SK-MEL-5 (cell line): ENCODE results near the gene ATP2B3. TPM values are rescaled to one million over a fixed set of nuclear protein-coding genes. Genes with fewer than 3 reads are reported as not detected.
A peak's percentile ranks its signal among the peaks of the same experiment; 100 is the strongest.

ENCODE experiments used
- DNase-seq: peaks from one replicate; pipeline ENCODE4 v3.0.0-alpha.2; 2016; ENCODE audit warnings: low read depth, low spot score
- in situ Hi-C: cut with HindIII; loops from 2 replicates; pipeline ENCODE4 v1.10.0; 2016; ENCODE audit warnings: low sequenced_read_pairs, high pct_unique_total_duplicates, low pct_unique_long_range_greater_than_20kb
- total RNA-seq: library from RNA; depleted of rRNA; stranded (reverse); fragments of >200 nt; shearing (Covaris generic); gene quantifications from 2 replicates; pipeline ENCODE4 v1.2.3, GENCODE V29; 2014

Gene ATP2B3
- total RNA-seq, 1 experiment from 2014 or later, result 0.05 TPM

DNA sequence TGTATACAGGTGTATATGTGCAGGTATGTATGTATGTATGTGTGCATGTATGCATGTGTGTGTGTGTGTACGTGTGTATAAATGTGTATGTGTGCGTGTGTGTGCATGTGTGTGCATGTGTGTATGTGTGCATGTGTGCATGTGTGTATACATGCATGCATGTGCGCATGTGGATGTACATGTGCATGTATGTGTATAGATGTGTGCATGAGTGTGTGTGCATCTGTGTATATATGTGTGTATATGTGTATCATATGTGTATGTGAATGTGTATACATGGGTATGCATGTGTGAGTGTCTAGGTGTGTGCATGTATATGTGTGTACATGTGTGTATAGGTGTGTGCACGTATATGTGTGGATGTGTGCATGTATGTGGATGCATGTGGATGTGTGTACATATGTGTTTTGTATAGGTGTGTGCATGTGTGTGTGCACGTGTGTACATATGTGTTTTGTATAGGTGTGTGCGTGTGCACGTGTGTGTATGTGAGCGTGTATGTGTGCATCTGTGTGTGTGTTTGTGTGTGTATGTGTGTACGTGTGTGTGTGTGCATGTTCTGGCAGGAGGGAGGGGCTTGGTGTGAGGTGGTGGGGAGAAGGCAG, 16.7 kb upstream of the ATP2B3 start:
- in situ Hi-C loops, result no loop called here
- DNase-seq, result no peak

GRCh38 chrX:153501530-153501929, 15.9 kb upstream of the ATP2B3 start:
- in situ Hi-C loops, result no loop called here
- DNase-seq, result no peak

GRCh38 chrX:153502131-153502530, 15.3 kb upstream of the ATP2B3 start:
- in situ Hi-C loops, result no loop called here
- no peak for DNase-seq

DNA sequence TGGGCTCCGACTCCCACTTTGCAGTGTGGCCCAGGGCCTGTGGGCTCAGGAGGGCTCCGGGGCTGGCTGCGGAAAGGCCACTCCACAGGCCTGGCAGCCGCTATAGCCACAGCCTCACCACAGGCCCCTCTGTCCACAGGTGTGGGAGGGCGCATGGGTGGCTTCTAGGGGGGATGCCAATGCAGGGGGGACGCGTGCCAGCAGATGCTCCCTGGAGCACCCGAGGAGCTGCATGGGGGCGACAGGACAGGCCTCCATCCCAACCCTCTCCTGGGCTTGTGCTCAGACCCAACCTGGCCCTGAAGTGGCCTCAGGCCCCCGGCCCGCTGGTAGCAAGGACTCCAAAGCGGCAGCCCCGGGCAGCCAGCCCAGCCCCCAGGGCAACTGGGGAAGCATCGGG, 14.6 kb upstream of the ATP2B3 start:
- DNase-seq, result no peak
- in situ Hi-C loops, result no loop called here

DNA sequence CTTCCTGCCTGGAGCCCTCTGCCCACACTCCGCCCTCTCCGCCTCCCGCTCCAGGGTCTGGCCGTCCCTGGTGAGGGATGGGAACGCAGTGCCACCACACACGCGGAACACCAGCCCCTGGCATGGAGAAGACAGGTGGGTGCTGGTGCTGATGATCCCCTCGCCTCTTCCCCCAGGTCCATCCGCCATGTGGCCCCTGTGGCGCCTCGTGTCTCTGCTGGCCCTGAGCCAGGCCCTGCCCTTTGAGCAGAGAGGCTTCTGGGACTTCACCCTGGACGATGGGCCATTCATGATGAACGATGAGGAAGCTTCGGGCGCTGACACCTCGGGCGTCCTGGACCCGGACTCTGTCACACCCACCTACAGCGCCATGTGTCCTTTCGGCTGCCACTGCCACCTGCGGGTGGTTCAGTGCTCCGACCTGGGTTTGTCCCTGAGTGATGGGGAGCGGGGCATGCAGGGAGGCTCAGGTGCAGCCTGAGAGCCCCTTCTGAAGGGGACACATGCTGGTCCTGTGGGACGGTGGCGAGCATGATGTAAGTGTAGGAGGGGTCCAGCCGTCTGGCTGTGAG, 12.9 kb upstream of the ATP2B3 start:
- in situ Hi-C loops, result no loop called here
- DNase-seq, result no peak

GRCh38 chrX:153505361-153505760, 12.1 kb upstream of the ATP2B3 start:
- DNase-seq, result no peak
- in situ Hi-C loops, result no loop called here

DNA sequence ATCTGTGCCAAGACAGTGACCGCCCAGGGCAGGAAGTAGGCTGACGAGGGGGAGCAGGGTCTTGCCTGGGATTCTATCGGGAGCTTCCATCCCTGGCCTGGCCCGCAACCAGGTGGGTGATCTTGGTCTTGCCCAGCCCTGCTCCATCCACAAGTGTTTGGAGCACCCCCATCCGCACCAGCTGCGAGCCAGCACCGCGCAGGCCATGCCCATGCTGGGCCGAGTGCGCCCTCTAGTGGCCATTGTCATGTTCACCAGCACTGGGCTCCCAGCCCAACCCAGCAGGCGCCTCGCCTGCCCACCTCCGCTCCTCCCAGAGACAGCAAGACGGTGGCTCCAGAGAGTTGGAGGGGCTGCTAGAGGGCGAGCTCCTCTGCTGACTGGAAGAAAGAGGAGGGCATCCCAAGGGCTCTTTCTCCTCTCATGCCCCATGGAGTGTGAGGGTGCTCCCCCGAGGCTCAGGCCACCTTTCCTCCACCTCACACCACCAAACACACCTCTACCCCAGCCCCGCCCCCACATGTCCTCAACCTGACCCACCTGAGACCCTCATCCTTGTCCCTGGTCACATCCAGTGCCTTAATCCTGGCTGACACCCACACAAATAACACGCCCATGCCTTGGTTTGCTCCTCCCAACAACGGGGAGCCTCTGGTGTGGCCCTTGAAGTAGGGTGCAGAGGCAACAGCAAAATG, 9.8 kb upstream of the ATP2B3 start:
- in situ Hi-C loops, result no loop called here

DNA sequence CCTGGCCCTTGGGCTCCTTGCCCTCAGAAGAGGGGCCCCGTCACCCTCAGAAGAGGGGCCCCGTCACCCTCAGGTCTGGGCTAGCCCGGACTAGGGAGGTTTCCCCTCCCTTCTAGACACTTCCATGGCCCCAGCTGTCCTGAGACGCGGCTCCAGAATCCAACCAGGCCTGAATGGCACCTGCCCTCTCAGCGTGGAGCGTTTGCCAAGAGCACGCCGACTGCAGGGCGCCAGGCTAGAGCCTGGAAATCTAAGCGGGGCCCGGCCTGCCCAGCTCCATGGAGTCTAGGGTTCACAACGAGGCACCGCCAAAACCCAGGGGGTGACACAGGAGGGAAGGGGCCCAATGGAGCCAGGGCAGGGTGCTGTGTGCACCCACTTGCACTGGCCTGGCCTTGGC, 7.8 kb upstream of the ATP2B3 start:
- no peak for DNase-seq
- in situ Hi-C loops, result no loop called here

More for the DNA sequence above, 9.8 kb upstream of the ATP2B3 start:
- DNase-seq, result peak; percentile 69

DNA sequence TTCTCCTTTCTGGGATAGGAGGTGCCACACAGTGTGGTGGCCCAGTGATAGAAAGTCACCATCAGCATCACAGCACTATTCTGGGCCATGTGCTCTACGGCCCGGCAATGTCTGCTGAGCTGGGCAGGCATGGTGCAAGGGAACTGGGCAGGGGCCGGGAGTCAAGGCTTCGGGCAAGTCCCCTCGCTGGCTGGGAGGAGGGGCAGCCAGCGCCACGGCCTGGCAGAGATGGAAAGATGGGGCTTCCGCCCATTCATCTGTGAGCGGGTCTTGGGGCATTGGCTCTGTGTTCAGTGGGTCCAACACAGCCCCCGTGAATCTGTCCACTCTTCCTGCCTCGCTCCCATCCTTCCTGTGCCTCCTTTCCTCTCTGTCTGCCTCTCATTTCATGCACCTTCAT, 7.1 kb upstream of the ATP2B3 start:
- in situ Hi-C loops, result no loop called here

DNA sequence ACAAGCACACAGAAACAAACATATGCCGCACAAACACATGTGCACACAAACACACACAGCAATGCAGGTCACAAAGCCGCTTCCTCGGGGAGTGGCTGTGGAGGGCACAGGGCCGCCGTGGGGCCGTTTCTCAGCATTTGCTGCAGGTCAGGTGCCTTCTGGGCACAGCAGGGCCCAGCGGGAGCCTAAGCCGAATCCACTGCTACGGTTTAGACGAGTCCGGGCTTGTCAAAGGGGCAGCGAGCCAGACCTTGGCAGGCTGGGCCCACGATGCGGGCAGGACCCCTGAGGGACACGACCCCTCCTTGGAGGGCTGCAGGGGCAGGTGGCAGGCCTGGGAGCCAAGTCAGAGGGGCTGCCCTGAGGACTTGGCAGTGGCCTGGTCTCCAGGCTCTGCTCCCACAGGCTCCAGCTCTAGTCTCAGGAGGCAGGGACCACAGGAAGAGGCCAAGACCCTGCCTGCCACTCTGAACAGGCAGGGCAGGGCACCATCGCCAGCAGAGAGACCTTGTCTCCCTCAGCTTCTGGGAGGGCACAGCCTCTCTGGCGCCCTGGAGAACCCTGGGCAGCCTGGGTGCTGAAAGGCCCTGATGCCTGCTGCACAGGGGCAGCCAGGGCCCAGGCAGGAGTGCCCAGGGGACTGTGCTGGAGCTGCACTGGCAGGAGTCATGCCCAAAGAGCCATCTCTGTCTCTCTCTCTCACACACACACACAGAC, 5.5 kb upstream of the ATP2B3 start:
- DNase-seq, result no peak
- in situ Hi-C loops, result no loop called here

More for the DNA sequence above, 7.1 kb upstream of the ATP2B3 start:
- DNase-seq, result no peak

- in situ Hi-C loops, result no loop called here
- DNase-seq, result no peak
Observed at GRCh38 chrX:153512501-153512893, 4.9 kb upstream of the ATP2B3 start.

DNA sequence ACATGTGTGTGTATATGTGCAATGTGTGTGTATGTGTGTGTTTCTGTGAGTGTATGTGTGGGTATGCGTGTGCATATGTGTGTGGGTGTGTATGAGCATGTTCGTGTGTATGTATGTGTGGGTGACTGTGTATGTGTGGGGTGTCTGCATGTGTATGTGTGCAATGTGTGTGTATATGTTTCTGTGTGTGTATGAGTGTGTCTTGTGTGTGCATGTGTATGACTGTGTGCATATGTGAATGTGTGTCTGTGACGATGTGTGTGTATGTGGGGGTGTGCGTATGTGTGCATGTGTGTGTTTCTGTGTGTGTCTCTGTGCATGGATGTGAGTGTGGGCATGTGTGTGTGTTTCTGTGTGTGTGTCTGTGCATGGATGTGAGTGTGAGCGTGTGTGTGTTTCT, 4.2 kb upstream of the ATP2B3 start:
- in situ Hi-C loops, result no loop called here
- DNase-seq, result no peak

DNA sequence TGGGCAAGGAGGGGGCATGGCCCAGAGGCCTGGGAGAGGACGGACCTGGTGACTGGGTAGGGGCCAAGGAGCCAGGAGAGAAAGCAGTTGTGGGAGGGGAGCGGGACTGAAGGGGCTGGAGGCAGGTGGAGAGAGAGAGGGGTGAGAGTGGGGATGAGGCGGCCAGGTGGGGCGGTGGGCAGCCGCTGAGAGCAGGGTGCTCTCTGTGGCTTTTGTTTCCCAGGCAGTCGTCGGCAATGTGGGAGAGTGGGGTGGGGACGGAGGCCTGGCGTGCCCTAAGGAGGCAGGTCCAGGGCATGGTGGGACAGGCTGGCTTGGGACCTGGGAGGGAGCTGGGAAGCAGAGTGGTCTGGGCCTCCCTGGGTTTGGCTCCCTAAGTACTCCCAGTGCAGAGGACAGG, 3.2 kb upstream of the ATP2B3 start:
- in situ Hi-C loops, result no loop called here
- no peak for DNase-seq

GRCh38 chrX:153515435-153515834, 2.0 kb upstream of the ATP2B3 start:
- DNase-seq, result no peak
- in situ Hi-C loops, result no loop called here

GRCh38 chrX:153516073-153516472, 1.4 kb upstream of the ATP2B3 start:
- in situ Hi-C loops, result no loop called here
- DNase-seq, result no peak

- no peak for DNase-seq
- in situ Hi-C loops, result no loop called here
Observed at GRCh38 chrX:153517946-153518834, 748 bp downstream of the ATP2B3 start.

DNA sequence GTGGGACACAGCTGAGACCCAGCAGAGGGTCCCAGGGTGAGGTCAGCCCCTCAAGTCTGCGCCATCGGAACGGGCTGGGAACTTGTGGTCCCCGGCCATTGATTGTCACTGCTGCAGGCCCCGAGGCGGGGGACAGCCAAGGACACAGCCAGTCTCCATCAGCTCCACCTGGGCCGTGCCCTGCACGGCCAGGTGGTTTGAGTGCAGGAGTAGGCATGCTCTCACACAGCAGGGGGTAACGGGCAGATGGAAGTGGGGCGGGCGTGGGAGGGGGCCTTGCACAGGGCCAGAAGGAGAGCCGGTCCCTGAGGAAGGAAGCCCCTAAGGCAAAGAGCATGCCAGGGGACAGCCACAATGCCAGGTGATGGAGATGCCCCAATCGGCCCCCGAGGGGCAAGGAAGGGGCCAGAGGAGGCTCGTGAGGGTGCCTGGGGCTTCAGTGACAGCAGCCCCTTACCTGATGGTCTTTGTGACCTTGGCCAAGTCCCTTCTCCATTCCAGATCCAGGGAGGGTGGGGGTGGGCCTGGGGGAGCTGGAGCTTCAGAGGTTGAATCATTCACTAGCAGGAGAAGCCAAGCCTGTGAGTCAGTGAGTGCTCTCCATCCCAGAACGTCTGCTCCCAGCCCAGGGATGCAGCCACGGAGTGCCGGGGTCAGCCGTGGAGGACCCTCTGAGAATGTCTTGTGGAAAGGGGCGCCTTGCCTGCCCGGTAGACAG, 2.3 kb downstream of the ATP2B3 start:
- in situ Hi-C loops, result no loop called here
- DNase-seq, result no peak
